HUES64 (cell line): Measurements from ENCODE around the gene IGLL5.

Experiments
- H3K27ac ChIP-seq: 2 replicates; pipeline ENCODE4 v1.7.0; 2013; ENCODE audit warnings: low read depth, low read length, inconsistent platforms
- H3K27me3 ChIP-seq: 2 replicates; pipeline ENCODE4 v1.6.1; 2013; ENCODE audit warnings: mild to moderate bottlenecking, low read length; ENCODE audit not compliant: insufficient read depth
- H3K36me3 ChIP-seq: 2 replicates; pipeline ENCODE4 v1.6.1; 2013; ENCODE audit warnings: mild to moderate bottlenecking, low read length; ENCODE audit not compliant: insufficient read depth
- H3K4me1 ChIP-seq: 2 replicates; pipeline ENCODE4 v1.6.1; 2013; ENCODE audit warnings: mild to moderate bottlenecking, low read length, moderate library complexity; ENCODE audit not compliant: insufficient read depth
- H3K4me3 ChIP-seq: 2 replicates; pipeline ENCODE4 v1.5.1; 2013; ENCODE audit warnings: mild to moderate bottlenecking, low read length, moderate library complexity
- H3K9ac ChIP-seq: 2 replicates; pipeline ENCODE4 v1.6.1; 2013; ENCODE audit warnings: mild to moderate bottlenecking, low read depth, low read length
- H3K9me3 ChIP-seq: 2 replicates; pipeline ENCODE4 v1.6.1; 2013; ENCODE audit warnings: low read depth, low read length; ENCODE audit not compliant: insufficient read depth
- WGBS: fragments of 150-250, 120-280 bp; methylation state at CpG from one replicate; pipeline ENCODE4 v1.1.7; 2013; ENCODE audit warnings: missing lambda C conversion rate; 5-methylcytosine and 5-hydroxymethylcytosine counted together

IGLL5 gene

GRCh38 chr22:22927196-22927887, 39.7 kb downstream of the IGLL5 start:
- Histone ChIP-seq H3K27me3 (peaks cover 8% of the 10 kb centered on the region; the same call in 1 of the 2 replicates), H3K9ac (no peak overlapping the region), H3K4me1 (peaks cover 9% of the 10 kb centered on the region; the same call in 1 of the 2 replicates), H3K36me3 (no peaks in the 10 kb centered on the region), H3K4me3 (no peak overlapping the region), H3K27ac (no peak overlapping the region), H3K9me3 (peaks cover 2% of the 10 kb centered on the region; the same call in 1 of the 2 replicates)
- WGBS: 93% methylated on average over 19 of the region's 21 CpGs

DNA sequence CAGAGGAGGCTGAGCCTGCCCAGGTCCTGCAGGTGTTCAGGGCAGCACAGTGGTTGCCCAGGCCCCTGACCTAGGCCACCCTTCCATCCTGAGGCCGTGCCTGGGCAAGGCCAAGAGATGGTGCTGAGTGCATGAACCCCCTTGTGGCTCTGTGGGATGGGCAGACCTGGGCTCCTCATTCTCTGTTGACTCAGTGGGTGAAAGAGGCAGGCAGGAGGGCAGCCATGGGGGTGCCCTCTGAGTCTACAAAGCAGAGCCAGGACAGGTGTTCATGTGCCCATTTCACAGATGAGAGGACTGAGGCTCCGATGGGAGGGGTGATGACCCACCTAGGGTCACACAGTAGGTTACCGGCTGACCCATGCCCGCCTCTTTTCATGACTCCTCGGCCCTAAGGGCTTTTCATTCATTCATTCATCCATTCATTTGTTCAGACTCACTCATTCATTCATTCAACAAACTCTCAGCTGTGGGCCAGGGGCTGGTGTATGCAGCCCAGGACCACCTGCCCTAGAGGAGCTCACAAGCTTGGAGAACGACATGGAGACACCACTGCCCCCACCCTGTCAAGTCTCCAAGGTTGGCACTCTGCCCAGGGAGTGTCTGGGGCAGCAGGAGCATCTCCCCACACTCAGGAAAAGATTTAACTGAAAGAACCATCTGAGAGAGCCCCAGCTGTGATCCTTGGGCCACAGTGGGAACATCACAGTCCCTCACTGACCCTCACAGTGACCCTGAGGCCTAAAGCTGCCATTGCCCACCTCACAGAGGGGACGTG, 40.5 kb downstream of the IGLL5 start:
- H3K27ac ChIP-seq: no peak overlapping the region
- H3K9me3 ChIP-seq: peaks cover 2% of the 10 kb centered on the region; the same call in 1 of the 2 replicates
- WGBS: 88% methylated on average over 7 of the region's 7 CpGs
- H3K27me3 ChIP-seq: peaks cover 8% of the 10 kb centered on the region; the same call in 1 of the 2 replicates
- no peak overlapping the region for H3K4me3 ChIP-seq
- H3K36me3 ChIP-seq: no peaks in the 10 kb centered on the region
- no peak overlapping the region for H3K9ac ChIP-seq
- peaks cover 9% of the 10 kb centered on the region; the same call in 1 of the 2 replicates for H3K4me1 ChIP-seq

GRCh38 chr22:22928666-22929380, 41.2 kb downstream of the IGLL5 start:
- Histone ChIP-seq H3K27ac (no peak overlapping the region), H3K9ac (no peak overlapping the region), H3K36me3 (no peaks in the 10 kb centered on the region), H3K4me1 (peaks cover 9% of the 10 kb centered on the region; the same call in 1 of the 2 replicates), H3K4me3 (no peak overlapping the region), H3K27me3 (peaks cover 8% of the 10 kb centered on the region; the same call in 1 of the 2 replicates), H3K9me3 (no peaks in the 10 kb centered on the region)
- WGBS: 81% methylated on average over 11 of the region's 11 CpGs

- Histone ChIP-seq H3K9ac (no peak overlapping the region), H3K4me1 (peaks cover 9% of the 10 kb centered on the region; the same call in 1 of the 2 replicates), H3K9me3 (no peaks in the 10 kb centered on the region), H3K27me3 (peaks cover 8% of the 10 kb centered on the region; the same call in 1 of the 2 replicates), H3K27ac (no peak overlapping the region), H3K36me3 (no peaks in the 10 kb centered on the region), H3K4me3 (no peak overlapping the region)
- 92% methylated on average over 16 of the region's 16 CpGs for WGBS
These were observed 42.0 kb downstream of the IGLL5 start for GRCh38 chr22:22929381-22930221.

DNA sequence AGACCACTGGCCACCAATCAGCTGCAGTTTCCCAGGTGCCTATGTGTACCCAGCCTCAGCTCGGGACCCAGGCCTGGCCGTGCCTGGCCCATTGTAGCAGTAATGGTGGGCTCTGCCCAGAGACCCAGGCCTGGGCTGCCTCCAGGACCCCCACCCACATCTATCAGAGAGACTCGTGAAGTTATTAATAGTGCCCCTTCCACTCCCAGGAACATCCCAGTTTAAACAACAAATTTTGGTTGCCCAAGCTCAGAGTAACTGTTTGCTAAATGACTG, 42.5 kb downstream of the IGLL5 start:
- Histone ChIP-seq H3K27me3 (peaks cover 8% of the 10 kb centered on the region; the same call in 1 of the 2 replicates), H3K9ac (no peak overlapping the region), H3K9me3 (no peaks in the 10 kb centered on the region), H3K27ac (no peak overlapping the region), H3K4me3 (no peak overlapping the region), H3K36me3 (no peaks in the 10 kb centered on the region), H3K4me1 (peaks cover 9% of the 10 kb centered on the region; the same call in 1 of the 2 replicates)
- 91% methylated on average over 3 of the region's 3 CpGs for WGBS

DNA sequence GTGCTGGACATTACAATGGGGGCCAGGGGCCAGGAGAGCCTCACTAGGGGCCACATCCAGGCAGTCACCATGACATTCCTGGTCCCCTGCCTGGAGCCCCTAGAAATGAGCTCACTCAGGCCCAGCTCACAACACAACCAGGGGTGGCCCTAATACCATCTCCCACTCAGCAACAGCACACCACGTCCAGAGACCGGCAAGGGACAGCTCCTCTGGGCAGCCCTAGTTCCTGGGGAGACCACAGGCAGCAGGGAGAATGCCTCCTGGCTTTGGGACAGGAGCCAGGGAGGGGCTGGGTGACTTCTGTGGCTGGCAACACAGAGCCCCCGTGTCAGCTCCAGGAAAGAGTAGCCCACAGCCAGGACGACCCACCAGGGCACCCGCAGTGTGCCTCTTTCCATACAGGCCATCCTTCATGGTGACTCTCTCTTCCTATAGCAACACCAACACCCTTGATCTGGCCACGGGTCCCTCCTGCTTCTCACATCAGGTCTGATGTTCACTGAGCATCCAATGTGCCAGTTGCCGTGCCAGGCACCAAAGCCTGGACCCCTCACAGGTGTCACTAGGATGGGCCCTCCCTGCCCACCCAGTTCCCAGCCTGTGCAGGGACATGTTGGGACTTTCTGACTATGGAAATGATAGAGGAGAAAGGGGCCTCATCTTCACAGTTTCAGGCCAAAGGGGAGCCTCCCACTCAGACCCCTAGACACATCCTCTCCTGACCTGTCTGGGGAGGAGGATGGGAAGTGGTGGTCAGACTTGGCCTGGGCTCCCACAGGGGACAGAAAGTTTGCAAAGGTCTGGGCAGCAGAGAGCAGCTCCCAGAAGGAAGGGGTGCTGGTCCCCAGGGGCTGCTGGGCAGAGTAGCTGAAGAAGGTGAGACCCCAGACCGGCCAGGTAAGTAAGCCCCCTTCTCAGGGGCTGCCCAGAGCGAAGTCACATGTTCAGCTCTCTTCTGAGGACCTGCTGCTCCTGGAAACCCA, 43.2 kb downstream of the IGLL5 start:
- no peak overlapping the region for H3K9ac ChIP-seq
- H3K4me1 ChIP-seq: peaks cover 6% of the 10 kb centered on the region; the same call in 1 of the 2 replicates
- H3K4me3 ChIP-seq: no peak overlapping the region
- whole genome bisulfite sequencing: 88% methylated on average over 9 of the region's 9 CpGs
- no peaks in the 10 kb centered on the region for H3K9me3 ChIP-seq
- peaks cover 5% of the 10 kb centered on the region; the same call in 1 of the 2 replicates for H3K27me3 ChIP-seq
- no peak overlapping the region for H3K27ac ChIP-seq
- no peaks in the 10 kb centered on the region for H3K36me3 ChIP-seq

DNA sequence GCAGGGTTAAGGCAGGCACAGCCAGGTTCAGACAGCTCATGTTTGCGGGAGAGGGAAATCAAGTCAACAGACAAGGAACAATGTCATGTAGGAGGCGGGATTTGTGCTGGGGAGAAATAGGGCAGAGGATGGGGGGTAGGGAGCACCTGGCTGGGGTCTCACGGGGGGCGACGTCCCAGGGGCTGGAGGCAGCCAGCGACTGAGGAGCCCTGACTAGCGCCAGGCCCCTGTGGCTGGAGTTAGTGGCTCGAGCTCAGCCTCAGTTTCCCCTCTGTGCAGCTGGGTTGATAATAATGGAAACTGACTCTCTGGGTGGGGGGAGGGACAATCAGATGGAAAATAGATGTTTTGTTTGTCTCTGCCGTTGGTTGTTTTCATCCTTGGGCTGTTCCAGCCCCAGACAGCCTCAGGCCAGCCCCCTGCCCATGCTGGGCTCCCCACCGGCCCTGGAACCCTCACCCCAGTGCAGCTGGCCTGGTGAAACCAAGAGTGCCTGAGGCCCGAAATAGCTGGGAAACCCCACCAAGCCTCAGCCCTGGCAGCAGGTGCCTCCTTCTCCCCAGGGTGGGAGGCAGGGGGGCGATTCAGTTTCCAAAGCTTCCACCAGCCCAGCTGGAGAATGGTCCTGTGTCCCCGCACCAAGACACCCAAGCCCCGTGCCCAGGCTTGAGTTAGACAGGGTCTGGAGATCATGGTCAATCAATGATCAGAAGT, 44.1 kb downstream of the IGLL5 start:
- Histone ChIP-seq H3K9me3 (no peaks in the 10 kb centered on the region), H3K4me1 (0 out of 2 replicates have a peak, but pooled peaks cover under 1% of the 10 kb centered on the region), H3K27me3 (no peaks in the 10 kb centered on the region; the same call in 1 of the 2 replicates), H3K4me3 (no peak overlapping the region), H3K36me3 (no peaks in the 10 kb centered on the region), H3K9ac (no peak overlapping the region), H3K27ac (no peak overlapping the region)
- 92% methylated on average over 14 of the region's 14 CpGs for WGBS

- H3K9ac ChIP-seq: no peak overlapping the region
- WGBS: 67% methylated on average over 6 of the region's 6 CpGs
These were observed 44.9 kb downstream of the IGLL5 start for GRCh38 chr22:22932512-22932941.

GRCh38 chr22:22933100-22933806, 45.6 kb downstream of the IGLL5 start:
- Histone ChIP-seq H3K9ac (no peak overlapping the region), H3K27me3 (no peaks in the 10 kb centered on the region; the same call in 1 of the 2 replicates), H3K4me3 (no peak overlapping the region), H3K4me1 (no peaks in the 10 kb centered on the region), H3K36me3 (no peaks in the 10 kb centered on the region), H3K9me3 (no peaks in the 10 kb centered on the region), H3K27ac (no peak overlapping the region)
- WGBS: 89% methylated on average over 8 of the region's 8 CpGs

More at GRCh38 chr22:22932512-22932941, 44.9 kb downstream of the IGLL5 start:
- Histone ChIP-seq H3K9me3 (no peaks in the 10 kb centered on the region), H3K27me3 (no peaks in the 10 kb centered on the region; the same call in 1 of the 2 replicates), H3K36me3 (no peaks in the 10 kb centered on the region), H3K27ac (no peak overlapping the region), H3K4me1 (no peaks in the 10 kb centered on the region), H3K4me3 (no peak overlapping the region)
